HT1080 (cell line): ENCODE measurements around the gene GID8. TPM values are rescaled to one million over a fixed set of nuclear protein-coding genes. Genes with fewer than 3 reads are reported as not detected.

Source experiments
- DNase-seq: peaks from one replicate; pipeline ENCODE4 v3.0.0-alpha.2; 2015; ENCODE audit warnings: low read depth
- total RNA-seq: library from RNA; depleted of rRNA; stranded (reverse); fragments of >200 nt; shearing (Covaris generic); gene quantifications from 2 replicates; pipeline ENCODE4 v1.2.3, GENCODE V29; 2014

Gene GID8
- total RNA-seq, 1 experiment from 2014 or later = 29.2 TPM

GRCh38 chr20:62969179-62969760 is 31.3 kb downstream of the GID8 start:
- no peak for DNase-seq

- no peak for DNase-seq
Measured at GRCh38 chr20:62969939-62970306, 32.0 kb downstream of the GID8 start.

- no peak for DNase-seq
Measured at GRCh38 chr20:62970307-62971210, 32.6 kb downstream of the GID8 start.

- DNase-seq = no peak
Measured at GRCh38 chr20:62971211-62971949, 33.4 kb downstream of the GID8 start.

GRCh38 chr20:62971950-62972844 is 34.2 kb downstream of the GID8 start:
- DNase-seq = peak; percentile 63

- no peak for DNase-seq
Measured at GRCh38 chr20:62972845-62973745, 35.1 kb downstream of the GID8 start.

GRCh38 chr20:62975251-62975760 is 37.4 kb downstream of the GID8 start:
- no peak for DNase-seq

GRCh38 chr20:62975812-62976508 is 38.0 kb downstream of the GID8 start:
- DNase-seq = no peak

- DNase-seq = no peak
Measured at GRCh38 chr20:62976886-62977285, 38.9 kb downstream of the GID8 start.

- DNase-seq = no peak
Measured at GRCh38 chr20:62977613-62978560, 39.9 kb downstream of the GID8 start.

GRCh38 chr20:62978561-62978943 is 40.6 kb downstream of the GID8 start:
- DNase-seq = no peak

- no peak for DNase-seq
Measured at GRCh38 chr20:62979310-62979709, 41.4 kb downstream of the GID8 start.

- DNase-seq = no peak
Measured at GRCh38 chr20:62979876-62980373, 42.0 kb downstream of the GID8 start.

- DNase-seq = no peak
Measured at GRCh38 chr20:62980380-62980960, 42.5 kb downstream of the GID8 start.

- DNase-seq = no peak
Measured at GRCh38 chr20:62980970-62981369, 43.0 kb downstream of the GID8 start.

- no peak for DNase-seq
Measured at GRCh38 chr20:62982124-62983075, 44.5 kb downstream of the GID8 start.
